Astrocyte (in vitro differentiated cells and primary cell): ENCODE measurements around the gene NPTXR. TPM values are rescaled to one million over a fixed set of nuclear protein-coding genes. Genes with fewer than 3 reads are reported as not detected.

ENCODE experiments used
- DNase-seq: peaks from one replicate; pipeline ENCODE4 v3.0.0-alpha.2; 2010; ENCODE audit warnings: low read depth
- FAIRE-seq: peaks from 2 replicates; lab custom pipeline; 2011; peaks lifted over from hg19 to GRCh38; lab: Jason Lieb, UNC
- H2AFZ ChIP-seq: 2 replicates; pipeline ENCODE4 v1.6.0; 2012; ENCODE audit warnings: low read depth, low read length, inconsistent platforms
- H3K27ac ChIP-seq: 2 replicates; pipeline ENCODE4 v1.5.1; 2011; ENCODE audit warnings: low read depth, low read length, inconsistent platforms
- H3K27me3 ChIP-seq: 2 replicates; pipeline ENCODE4 v1.6.0; 2011; ENCODE audit warnings: low read length, inconsistent platforms; ENCODE audit not compliant: insufficient read depth
- H3K36me3 ChIP-seq: 2 replicates; pipeline ENCODE4 v1.5.1; 2011; ENCODE audit warnings: low read length, inconsistent platforms; ENCODE audit not compliant: insufficient read depth
- H3K4me1 ChIP-seq: 2 replicates; pipeline ENCODE4 v1.5.1; 2011; ENCODE audit warnings: low read length, inconsistent platforms; ENCODE audit not compliant: insufficient read depth
- H3K4me2 ChIP-seq: 2 replicates; pipeline ENCODE4 v1.6.0; 2012; ENCODE audit warnings: low read length, inconsistent platforms
- H3K4me3 ChIP-seq: 2 replicates; pipeline ENCODE4 v1.5.1; 2011; ENCODE audit warnings: low read depth, mild to moderate bottlenecking, low read length, inconsistent platforms; ENCODE audit not compliant: insufficient read depth
- H3K79me2 ChIP-seq: 2 replicates; pipeline ENCODE4 v1.6.0; 2012; ENCODE audit warnings: mild to moderate bottlenecking, low read length, inconsistent platforms; ENCODE audit not compliant: insufficient read depth
- H3K9ac ChIP-seq: 2 replicates; pipeline ENCODE4 v1.6.0; 2012; ENCODE audit warnings: mild to moderate bottlenecking, low read length, inconsistent platforms
- H3K9me3 ChIP-seq: 2 replicates; pipeline ENCODE4 v1.5.1; 2012; ENCODE audit warnings: low read depth, mild to moderate bottlenecking, low read length, inconsistent platforms; ENCODE audit not compliant: insufficient read depth
- H4K20me1 ChIP-seq: 2 replicates; pipeline ENCODE4 v1.6.0; 2012; ENCODE audit warnings: low read length, inconsistent platforms; ENCODE audit not compliant: insufficient read depth
- H3K27ac Mint-ChIP-seq: one replicate; pipeline ENCODE4 v1.8.0; 2021; ENCODE audit warnings: mild to moderate bottlenecking, mixed read lengths; ENCODE audit not compliant: unreplicated experiment
- H3K27me3 Mint-ChIP-seq: one replicate; pipeline ENCODE4 v1.8.0; 2021; ENCODE audit warnings: low read depth, mixed read lengths; ENCODE audit not compliant: unreplicated experiment
- H3K36me3 Mint-ChIP-seq: one replicate; pipeline ENCODE4 v1.8.0; 2021; ENCODE audit warnings: low read depth, mixed read lengths; ENCODE audit not compliant: unreplicated experiment
- H3K4me1 Mint-ChIP-seq: one replicate; pipeline ENCODE4 v1.8.0; 2021; ENCODE audit warnings: low read depth, mixed read lengths; ENCODE audit not compliant: unreplicated experiment
- H3K4me3 Mint-ChIP-seq: one replicate; pipeline ENCODE4 v1.8.0; 2021; ENCODE audit warnings: mild to moderate bottlenecking, moderate library complexity, mixed read lengths; ENCODE audit not compliant: unreplicated experiment
- H3K9me3 Mint-ChIP-seq: one replicate; pipeline ENCODE4 v1.8.0; 2021; ENCODE audit warnings: mild to moderate bottlenecking, mixed read lengths; ENCODE audit not compliant: unreplicated experiment
- EZH2 ChIP-seq: IDR thresholded peaks from 2 replicates; pipeline ENCODE4 v1.6.1; 2012; ENCODE audit warnings: mild to moderate bottlenecking, low read length, inconsistent platforms; ENCODE audit not compliant: insufficient read depth
- total RNA-seq: library from RNA; stranded (reverse); gene quantifications from 2 replicates; pipeline ENCODE4 v1.2.1, GENCODE V29; 2021
- TF ChIP-seq, protein P1 (sequence below): IDR thresholded peaks from 2 replicates; pipeline ENCODE4 v1.5.1; 2011; ENCODE audit warnings: low read depth, mild to moderate bottlenecking, inconsistent platforms, low read length, moderate library complexity; ENCODE audit not compliant: insufficient read depth

NPTXR gene
- total RNA-seq, 1 donor from 2014 or later, result 5.4 TPM

- H3K27me3 ChIP-seq, result peaks cover 2% of the 10 kb centered on the region
- H3K27ac ChIP-seq, result no peak overlapping the region
- no peaks in the 10 kb centered on the region for H4K20me1 ChIP-seq
- H3K9ac ChIP-seq, result no peak overlapping the region
- no peak overlapping the region for H3K4me3 ChIP-seq
- H3K36me3 Mint-ChIP-seq, result no peaks in the 10 kb centered on the region
- FAIRE-seq (no peak), DNase-seq (no peak)
- no peak overlapping the region for H3K4me3 Mint-ChIP-seq
- no peaks in the 10 kb centered on the region for H3K79me2 ChIP-seq
- H3K4me2 ChIP-seq, result no peak overlapping the region
- no peaks in the 10 kb centered on the region for H3K9me3 Mint-ChIP-seq
- H3K27ac Mint-ChIP-seq, result no peak overlapping the region
- no peaks in the 10 kb centered on the region for H3K36me3 ChIP-seq
- no peak overlapping the region for H2AFZ ChIP-seq
- peaks cover 8% of the 10 kb centered on the region for H3K4me1 Mint-ChIP-seq
- H3K4me1 ChIP-seq, result peaks cover 20% of the 10 kb centered on the region
- no peak for TF ChIP-seq EZH2
- TF ChIP-seq, protein P1, sequence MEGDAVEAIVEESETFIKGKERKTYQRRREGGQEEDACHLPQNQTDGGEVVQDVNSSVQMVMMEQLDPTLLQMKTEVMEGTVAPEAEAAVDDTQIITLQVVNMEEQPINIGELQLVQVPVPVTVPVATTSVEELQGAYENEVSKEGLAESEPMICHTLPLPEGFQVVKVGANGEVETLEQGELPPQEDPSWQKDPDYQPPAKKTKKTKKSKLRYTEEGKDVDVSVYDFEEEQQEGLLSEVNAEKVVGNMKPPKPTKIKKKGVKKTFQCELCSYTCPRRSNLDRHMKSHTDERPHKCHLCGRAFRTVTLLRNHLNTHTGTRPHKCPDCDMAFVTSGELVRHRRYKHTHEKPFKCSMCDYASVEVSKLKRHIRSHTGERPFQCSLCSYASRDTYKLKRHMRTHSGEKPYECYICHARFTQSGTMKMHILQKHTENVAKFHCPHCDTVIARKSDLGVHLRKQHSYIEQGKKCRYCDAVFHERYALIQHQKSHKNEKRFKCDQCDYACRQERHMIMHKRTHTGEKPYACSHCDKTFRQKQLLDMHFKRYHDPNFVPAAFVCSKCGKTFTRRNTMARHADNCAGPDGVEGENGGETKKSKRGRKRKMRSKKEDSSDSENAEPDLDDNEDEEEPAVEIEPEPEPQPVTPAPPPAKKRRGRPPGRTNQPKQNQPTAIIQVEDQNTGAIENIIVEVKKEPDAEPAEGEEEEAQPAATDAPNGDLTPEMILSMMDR, result no peak
- H3K9me3 ChIP-seq, result no peaks in the 10 kb centered on the region
- H3K27me3 Mint-ChIP-seq, result peaks cover 29% of the 10 kb centered on the region
Observed at GRCh38 chr22:38849811-38850210, 6.0 kb upstream of the NPTXR start.

DNA sequence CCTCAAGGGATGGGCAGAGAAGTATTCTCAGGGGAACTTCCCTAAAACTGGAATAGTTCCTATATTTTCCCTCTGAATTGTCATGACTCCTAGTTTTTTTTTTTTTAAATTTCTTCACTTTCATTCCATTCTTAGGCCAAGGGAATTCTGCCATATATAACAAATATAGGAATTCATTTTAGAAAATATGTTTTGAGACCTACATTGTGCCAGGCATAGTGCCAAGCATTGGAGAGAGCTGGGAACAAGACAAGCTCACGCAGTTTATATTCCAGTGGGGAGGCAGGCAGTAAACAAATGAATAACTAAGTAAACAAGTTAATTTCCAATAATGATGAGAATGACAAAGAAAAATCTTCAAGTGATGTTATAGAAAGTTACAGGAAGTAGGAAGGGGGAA is 2.6 kb upstream of the NPTXR start:
- DNase-seq, result no peak
- Histone ChIP-seq H3K9me3 (no peaks in the 10 kb centered on the region), H3K36me3 (no peaks in the 10 kb centered on the region), H3K79me2 (no peaks in the 10 kb centered on the region), H3K4me3 (no peak overlapping the region), H3K4me2 (no peak overlapping the region), H3K27ac (no peak overlapping the region), H3K4me1 (peaks cover 14% of the 10 kb centered on the region), H3K27me3 (peaks cover 10% of the 10 kb centered on the region), H4K20me1 (peaks cover 9% of the 10 kb centered on the region), H3K9ac (no peak overlapping the region), H2AFZ (no peak overlapping the region)
- Mint-ChIP-seq H3K9me3 (no peaks in the 10 kb centered on the region), H3K4me1 (peaks cover 5% of the 10 kb centered on the region), H3K27me3 (peaks cover 45% of the 10 kb centered on the region), H3K36me3 (no peaks in the 10 kb centered on the region), H3K27ac (peak overlapping the region; percentile 5), H3K4me3 (no peak overlapping the region)
- no peak for FAIRE-seq
- TF ChIP-seq, protein P1, result no peak
- no peak for TF ChIP-seq EZH2

- Mint-ChIP-seq H3K9me3 (no peaks in the 10 kb centered on the region), H3K36me3 (no peaks in the 10 kb centered on the region), H3K4me3 (peak overlapping the region; percentile 60), H3K27me3 (peaks cover 58% of the 10 kb centered on the region), H3K4me1 (peaks cover 1% of the 10 kb centered on the region), H3K27ac (peak overlapping the region; percentile 72)
- no peaks in the 10 kb centered on the region for H3K36me3 ChIP-seq
- H3K9ac ChIP-seq, result no peak overlapping the region
- H3K27ac ChIP-seq, result no peak overlapping the region
- H3K79me2 ChIP-seq, result no peaks in the 10 kb centered on the region
- FAIRE-seq (no peak), DNase-seq (peak; percentile 86)
- H2AFZ ChIP-seq, result no peak overlapping the region
- no peak overlapping the region for H3K4me3 ChIP-seq
- no peak overlapping the region for H3K4me2 ChIP-seq
- TF ChIP-seq, protein P1, result no peak
- no peak for TF ChIP-seq EZH2
- peaks cover 7% of the 10 kb centered on the region for H3K4me1 ChIP-seq
- peaks cover 13% of the 10 kb centered on the region for H3K27me3 ChIP-seq
- H3K9me3 ChIP-seq, result no peaks in the 10 kb centered on the region
- peaks cover 13% of the 10 kb centered on the region for H4K20me1 ChIP-seq
Observed at GRCh38 chr22:38845004-38845740, 1.3 kb upstream of the NPTXR start.
